Skin epidermis (tissue), 12 donors: Measurements from ENCODE around the gene CASP8AP2.
A peak's percentile ranks its signal among the peaks of the same experiment; 100 is the strongest.
"Not testable (repeated sequence)": the region's sequence is repeated elsewhere in the genome, so short reads cannot be mapped to it uniquely, and the experiment has no call there.

Experiments used
- H3K27ac ChIP-seq, 21 experiments: fragments of 200-600 bp; sonication (generic) in 11 of 21; one replicate each; pipeline ENCODE4 v1.5.0; 2020; ENCODE audit warnings: mild to moderate bottlenecking in 3 of 21, inconsistent platforms in 2 of 21, moderate library complexity in 2 of 21
- H3K4me3 ChIP-seq, 7 experiments: fragments of 200-600 bp; sonication (generic) in 2 of 7; one replicate each; pipeline ENCODE4 v1.5.0; 2020; ENCODE audit warnings: inconsistent platforms in 2 of 7, mild to moderate bottlenecking in 2 of 7, moderate library complexity in 1 of 7

Gene CASP8AP2

DNA sequence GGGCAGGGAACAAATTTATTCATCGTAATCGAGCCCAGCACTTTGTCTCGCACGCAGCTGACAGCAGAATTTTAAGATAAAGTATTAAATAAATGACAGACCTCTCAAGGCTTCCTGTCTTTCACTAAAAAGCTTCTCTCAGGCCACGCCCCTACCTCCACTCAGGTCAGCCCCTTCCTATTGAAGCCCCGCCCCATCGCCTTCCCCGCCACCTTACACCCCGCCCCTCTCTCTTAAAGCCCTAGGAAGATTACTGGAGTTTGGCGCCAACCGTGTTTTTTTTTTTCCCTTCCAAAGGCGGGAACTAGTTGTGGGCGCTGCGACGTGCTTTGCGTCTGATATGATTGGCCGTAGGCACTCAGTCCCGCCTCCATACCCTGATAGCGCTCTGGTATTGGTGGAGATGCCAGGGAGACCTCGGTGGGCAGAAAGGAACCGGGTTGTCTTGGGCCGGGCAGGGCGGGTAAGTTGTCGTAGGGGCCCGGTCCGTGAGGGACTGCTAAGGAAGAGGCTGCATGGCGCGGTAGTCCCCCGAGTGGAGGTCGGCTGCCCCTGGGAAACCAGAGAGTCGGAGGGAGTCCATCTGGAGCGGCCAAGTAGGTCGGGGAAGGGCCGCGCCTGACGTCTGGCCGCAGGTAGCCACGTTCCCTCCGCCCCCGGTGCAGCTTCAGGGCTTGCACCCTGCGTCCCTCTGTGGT lies at the start of gene CASP8AP2:
TSS of gene CASP8AP2 (plus strand) at position 409 of the 698 bp plus-strand sequence.
- Histone ChIP-seq H3K27ac (peak within 1 kb of the TSS in 20 of 21 experiments; percentile 66 to 92 (median 86)), H3K4me3 (peak within 1 kb of the TSS; percentile 59 to 95 (median 86))

DNA sequence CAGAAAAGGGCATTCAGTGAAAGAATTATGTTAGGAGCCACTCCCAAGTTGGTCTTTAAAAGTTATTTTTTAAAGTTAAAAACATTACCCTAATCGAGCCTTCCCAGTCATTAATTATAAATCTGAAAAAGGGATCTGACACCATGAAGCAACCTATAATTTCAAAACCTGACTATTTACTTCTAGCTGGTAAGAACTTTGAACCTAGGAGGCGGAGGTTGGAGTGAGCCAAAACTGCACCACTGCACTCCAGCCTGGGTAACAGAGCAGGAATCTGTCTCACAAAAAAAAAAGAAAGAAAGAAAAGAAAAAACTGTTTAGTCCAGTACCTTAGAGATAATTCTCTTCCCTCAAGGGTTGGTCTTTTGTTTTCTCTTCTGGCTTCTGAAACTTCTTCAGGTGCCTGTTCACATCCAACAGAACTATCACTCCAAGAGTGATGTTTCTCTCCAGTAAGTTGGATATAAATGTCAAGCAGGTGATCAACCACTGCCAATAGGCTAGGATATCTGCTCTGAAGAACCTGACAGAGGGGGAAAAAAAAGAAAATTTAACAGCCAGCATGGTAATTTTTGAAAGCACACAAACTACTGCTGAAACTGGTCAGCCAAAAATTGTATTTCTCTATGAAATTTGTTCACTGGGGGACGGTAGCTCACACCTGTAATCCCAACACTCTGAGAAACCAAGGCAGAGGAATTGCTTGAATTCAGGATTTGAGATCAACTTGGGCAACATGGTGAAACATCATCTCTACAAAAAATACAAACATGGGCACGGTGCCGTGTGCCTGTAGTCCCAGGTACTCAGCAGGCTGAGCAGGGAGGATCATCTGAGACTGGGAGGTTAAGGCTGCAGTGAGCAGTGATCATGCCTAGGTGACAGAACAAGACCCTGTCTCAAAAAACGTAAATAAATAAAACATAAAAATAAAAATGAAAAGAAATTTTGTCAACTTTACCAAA lies 48.3 kb upstream of the CASP8AP2 start:
- H3K27ac ChIP-seq, result no peak overlapping the region

GRCh38 chr6:89782222-89782621 lies 47.5 kb upstream of the CASP8AP2 start:
- Histone ChIP-seq H3K4me3 (no peak overlapping the region), H3K27ac (no peak overlapping the region)

More for the DNA sequence above, 48.3 kb upstream of the CASP8AP2 start:
- H3K4me3 ChIP-seq, result no peak overlapping the region

- not testable (repeated sequence) for H3K4me3 ChIP-seq, H3K27ac ChIP-seq
Measured at GRCh38 chr6:89783293-89783692, 46.4 kb upstream of the CASP8AP2 start.

DNA sequence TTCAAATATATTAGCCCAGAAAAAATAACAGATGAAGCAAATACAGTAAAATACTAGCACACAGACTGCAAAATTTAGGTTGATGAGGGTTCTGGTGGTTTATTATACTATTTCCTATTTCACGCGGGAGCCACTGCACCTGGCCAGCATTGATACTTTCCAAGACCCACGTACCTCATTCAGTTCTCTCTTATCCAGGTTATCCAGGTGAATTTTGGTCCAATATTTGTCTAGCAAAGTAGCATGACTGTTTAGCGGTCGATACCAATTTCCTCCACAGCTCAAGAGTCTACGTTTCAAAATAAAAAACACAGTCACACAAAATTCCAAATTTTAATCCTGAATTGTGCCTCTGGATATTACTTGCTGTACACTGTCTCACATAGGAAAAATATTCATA lies 44.8 kb upstream of the CASP8AP2 start:
- no peak overlapping the region for H3K27ac ChIP-seq
- H3K4me3 ChIP-seq, result no peak overlapping the region

GRCh38 chr6:89786970-89787369 lies 42.7 kb upstream of the CASP8AP2 start:
- Histone ChIP-seq H3K27ac (no peak overlapping the region), H3K4me3 (no peak overlapping the region)

DNA sequence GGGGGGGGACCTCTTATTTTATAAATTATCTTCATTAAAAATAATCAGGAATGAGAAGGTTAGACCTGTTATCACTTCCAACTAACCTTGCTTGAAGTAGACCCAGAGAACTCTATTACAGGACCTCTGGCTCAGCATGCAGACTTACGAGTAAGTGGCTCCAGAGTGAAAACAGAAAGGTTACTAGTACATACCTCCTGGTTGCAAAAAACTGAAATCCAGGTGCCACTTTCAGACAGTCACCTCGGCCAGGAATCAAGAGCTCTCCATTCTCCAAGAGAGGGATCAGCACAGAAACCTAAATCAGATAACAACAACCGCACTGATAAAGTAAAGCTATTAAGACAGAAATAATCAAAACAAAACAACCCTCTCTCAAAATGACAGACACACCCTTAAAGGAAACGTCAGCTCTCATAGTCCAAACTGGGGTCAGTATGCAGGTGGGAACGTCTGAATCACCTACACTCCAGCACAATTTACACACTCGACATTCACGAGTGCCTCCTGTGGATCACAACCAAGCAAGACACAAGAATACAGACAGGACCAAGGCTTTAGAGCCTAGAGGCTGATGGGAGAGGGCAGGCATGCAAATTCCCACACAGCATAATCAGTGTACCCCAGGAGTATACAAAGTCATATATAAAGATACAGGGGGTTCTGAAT lies 41.9 kb upstream of the CASP8AP2 start:
- Histone ChIP-seq H3K27ac (no peak overlapping the region), H3K4me3 (no peak overlapping the region)

DNA sequence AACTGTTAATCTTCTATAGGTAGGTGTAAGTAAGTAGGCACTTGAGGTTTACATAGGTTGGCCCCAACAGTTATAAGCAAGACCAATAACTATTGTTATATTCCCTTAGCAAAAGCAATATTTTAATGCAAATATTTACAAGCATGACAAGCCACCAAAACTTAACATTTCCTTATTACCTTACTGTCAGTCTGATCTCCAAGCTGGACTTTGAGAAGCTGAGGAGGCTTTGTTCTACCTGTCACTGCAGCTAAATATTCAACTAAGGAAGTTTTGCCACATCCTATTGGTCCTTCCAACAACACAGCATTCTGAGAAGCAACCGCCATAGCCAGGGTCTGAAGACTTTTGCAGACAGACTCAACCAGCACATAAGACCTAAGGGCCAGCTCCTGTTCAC lies 39.7 kb upstream of the CASP8AP2 start:
- Histone ChIP-seq H3K4me3 (no peak overlapping the region), H3K27ac (no peak overlapping the region)

DNA sequence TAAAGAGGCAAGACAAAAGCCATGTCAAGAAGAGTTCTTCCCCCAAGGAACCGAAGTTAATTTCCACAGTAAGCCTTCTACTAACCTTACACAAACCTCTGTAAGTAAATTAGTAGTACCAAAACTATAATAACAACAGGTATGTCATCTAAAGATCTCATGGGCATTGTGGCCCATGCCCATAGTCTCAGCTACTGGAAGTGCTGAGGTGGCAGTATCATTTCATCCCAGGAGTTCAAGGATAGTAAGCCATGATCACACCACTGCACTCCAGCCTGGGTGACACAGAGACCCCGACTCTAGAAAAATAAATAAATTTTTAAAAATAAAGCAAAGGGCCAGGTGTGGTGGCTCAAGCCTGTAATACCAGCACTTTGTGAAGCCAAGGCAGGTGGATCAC lies 39.3 kb upstream of the CASP8AP2 start:
- no peak overlapping the region for H3K4me3 ChIP-seq
- H3K27ac ChIP-seq, result no peak overlapping the region

- Histone ChIP-seq H3K27ac (peak overlapping the region in 1 of 21 experiments; percentile 46), H3K4me3 (no peak overlapping the region)
Measured at GRCh38 chr6:89792881-89793280, 36.8 kb upstream of the CASP8AP2 start.

DNA sequence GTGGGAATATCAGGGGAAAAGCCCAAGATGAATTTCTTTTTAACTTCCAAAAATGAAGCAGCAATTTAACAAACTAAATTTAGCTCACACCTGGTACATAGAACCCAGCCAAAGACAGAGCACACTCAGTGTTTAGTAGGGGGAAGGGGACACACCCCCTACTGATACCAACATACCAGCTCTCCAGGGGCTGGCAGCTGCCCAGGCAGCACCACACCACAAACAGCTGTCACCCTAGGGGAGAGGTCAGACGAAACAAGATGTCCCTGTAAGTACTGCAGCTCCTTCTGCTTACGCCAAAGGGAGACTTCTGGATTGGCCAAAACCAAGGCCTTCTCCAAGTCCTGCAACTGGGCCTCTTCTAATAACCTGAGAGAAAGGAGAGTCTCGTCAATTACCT lies 36.1 kb upstream of the CASP8AP2 start:
- Histone ChIP-seq H3K27ac (peak overlapping the region in 1 of 21 experiments; percentile 43), H3K4me3 (no peak overlapping the region)

GRCh38 chr6:89794324-89794723 lies 35.4 kb upstream of the CASP8AP2 start:
- Histone ChIP-seq H3K4me3 (no peak overlapping the region), H3K27ac (peak overlapping the region in 1 of 21 experiments; percentile 43)

DNA sequence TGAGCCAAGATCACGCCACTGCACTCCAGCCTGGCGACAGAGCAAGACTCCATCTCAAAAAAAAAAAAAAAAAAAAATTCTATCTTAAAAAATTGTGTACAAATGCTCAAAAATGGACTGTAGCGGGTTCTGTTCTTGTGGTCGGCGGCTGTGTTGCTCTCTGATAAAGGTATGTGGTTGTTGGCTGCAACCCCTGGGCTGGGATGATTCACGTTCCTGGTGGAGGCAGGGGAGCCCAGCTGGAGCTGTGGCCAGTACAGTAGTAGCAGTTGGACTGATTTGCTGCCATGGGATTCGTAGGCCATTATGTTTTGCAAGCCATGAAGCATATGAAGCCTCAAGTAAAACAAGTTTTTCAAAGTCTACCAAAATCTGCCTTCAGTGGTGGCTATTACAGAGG lies 32.4 kb upstream of the CASP8AP2 start:
- H3K4me3 ChIP-seq, result no peak overlapping the region
- no peak overlapping the region for H3K27ac ChIP-seq

DNA sequence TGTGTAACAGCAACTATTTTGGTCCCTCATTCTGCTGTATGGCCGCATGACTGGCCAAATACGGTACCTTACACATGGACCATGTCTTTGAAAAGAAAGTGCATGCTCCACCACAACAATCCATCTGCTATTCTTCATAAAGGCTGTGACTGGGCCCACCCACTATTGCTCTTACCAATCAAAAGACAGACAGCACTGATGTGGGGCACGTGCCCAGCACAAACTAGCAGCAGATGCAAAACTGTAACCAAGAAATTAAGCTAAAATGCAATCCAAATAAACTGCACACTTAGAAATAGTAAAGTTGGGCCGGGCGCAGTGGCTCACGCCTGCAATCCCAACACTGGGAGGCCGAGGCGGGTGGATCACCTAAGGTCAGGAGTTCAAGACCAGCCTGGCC lies 30.6 kb upstream of the CASP8AP2 start:
- Histone ChIP-seq H3K4me3 (no peak overlapping the region), H3K27ac (no peak overlapping the region)

GRCh38 chr6:89799756-89800155 lies 29.9 kb upstream of the CASP8AP2 start:
- Histone ChIP-seq H3K27ac (no peak overlapping the region), H3K4me3 (no peak overlapping the region)

GRCh38 chr6:89803271-89803670 lies 26.4 kb upstream of the CASP8AP2 start:
- no peak overlapping the region for H3K4me3 ChIP-seq
- H3K27ac ChIP-seq, result no peak overlapping the region

DNA sequence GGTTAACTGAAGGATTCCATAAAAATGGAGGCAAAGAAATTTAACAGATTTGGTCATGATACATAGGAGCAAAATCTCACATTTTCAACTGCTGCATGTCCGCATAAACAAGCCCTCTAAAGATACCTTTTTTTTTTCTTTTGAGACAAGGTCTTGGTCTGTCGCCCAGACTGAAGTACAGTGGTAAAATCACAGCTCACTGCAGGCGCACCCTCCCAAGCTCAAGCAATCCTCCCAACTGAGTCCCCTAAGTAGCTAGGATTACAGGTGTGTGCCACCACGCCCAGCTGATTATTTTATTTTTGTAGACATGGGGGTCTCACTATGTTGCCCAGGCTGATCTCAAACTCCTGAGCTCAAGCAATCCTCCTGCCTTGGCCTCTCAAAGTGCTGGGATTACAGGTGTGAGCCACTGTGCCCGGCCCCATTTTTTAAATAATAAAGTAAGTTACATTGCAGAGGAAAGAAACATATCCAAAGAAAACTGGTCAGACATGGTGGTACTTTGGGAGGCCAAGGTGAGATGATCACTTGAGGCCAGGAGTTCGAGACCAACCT lies 23.8 kb upstream of the CASP8AP2 start:
- Histone ChIP-seq H3K4me3 (no peak overlapping the region), H3K27ac (no peak overlapping the region)

DNA sequence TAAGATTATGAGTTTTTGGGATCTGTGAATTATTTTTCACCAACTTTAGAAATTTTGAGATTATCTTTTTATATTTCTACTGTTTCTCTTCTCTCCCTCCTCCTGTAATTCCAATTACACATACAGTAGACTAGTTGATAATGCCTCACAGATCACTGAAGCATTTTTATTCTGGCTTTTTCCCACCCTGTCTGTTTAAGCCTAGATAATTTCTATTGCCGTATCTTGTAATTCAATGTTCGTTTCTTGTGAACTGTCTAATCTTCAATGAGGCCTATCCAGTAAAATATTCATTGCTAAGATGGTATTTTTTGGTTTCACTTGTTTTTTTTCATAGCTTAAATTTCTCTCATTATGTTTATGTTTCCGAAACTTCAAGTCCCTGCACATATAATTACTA lies 22.1 kb upstream of the CASP8AP2 start:
- Histone ChIP-seq H3K4me3 (no peak overlapping the region), H3K27ac (no peak overlapping the region)

DNA sequence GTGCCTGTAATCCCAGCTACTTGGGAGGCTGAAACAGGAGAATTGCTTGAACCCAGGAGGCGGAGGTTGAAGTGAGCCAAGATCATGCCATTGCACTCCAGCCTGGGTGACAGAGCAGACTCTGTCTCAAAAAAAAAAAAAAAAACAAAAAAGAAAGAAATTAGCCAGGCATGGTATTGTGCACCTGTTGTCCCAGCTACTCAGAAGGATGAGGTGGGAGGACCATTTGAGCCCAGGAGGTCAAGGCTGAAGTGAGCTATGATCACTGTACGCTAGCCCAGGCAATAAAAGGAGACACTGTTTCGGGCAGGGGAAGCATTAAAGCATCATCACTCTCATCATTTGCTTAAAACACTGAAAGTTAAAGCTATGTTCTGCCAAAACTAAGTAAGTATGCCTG lies 16.3 kb upstream of the CASP8AP2 start:
- not testable (repeated sequence) for H3K27ac ChIP-seq, H3K4me3 ChIP-seq

GRCh38 chr6:89817481-89817880 lies 12.2 kb upstream of the CASP8AP2 start:
- H3K4me3 ChIP-seq, result no peak overlapping the region
- no peak overlapping the region for H3K27ac ChIP-seq
